Stimulated activated effector memory CD8-positive, alpha-beta T cell treated with anti-CD3 and anti-CD28 coated beads, Interleukin-12 subunit alpha, Interleukin-12 subunit beta, amount 100 ng/mL, for 72 hours (primary cell): ENCODE data around the gene SCGN.
A peak's percentile ranks its signal among the peaks of the same experiment; 100 is the strongest.
"Not testable (repeated sequence)": the region's sequence is repeated elsewhere in the genome, so short reads cannot be mapped to it uniquely, and the experiment has no call there.

Experiments
- ATAC-seq: fragments of 150-1000 bp; cut with Tn5 transposase; 2 replicates; pipeline ENCODE4 v1.10.0; 2021
- DNase-seq, 2 donors: peaks; one replicate each; pipeline ENCODE4 v3.0.0; 2021 to 2022; ENCODE audit warnings: low spot score in 2 of 2
- H3K27ac Mint-ChIP-seq: one replicate; pipeline ENCODE4 v1.8.0; 2022; ENCODE audit warnings: mild to moderate bottlenecking, mixed read lengths
- H3K36me3 Mint-ChIP-seq: one replicate; pipeline ENCODE4 v1.8.0; 2022; ENCODE audit warnings: mild to moderate bottlenecking, mixed read lengths
- H3K4me1 Mint-ChIP-seq: one replicate; pipeline ENCODE4 v1.8.0; 2022; ENCODE audit warnings: mixed read lengths
- H3K4me3 Mint-ChIP-seq: one replicate; pipeline ENCODE4 v1.8.0; 2022; ENCODE audit warnings: mild to moderate bottlenecking, mixed read lengths
- H3K9me3 Mint-ChIP-seq: one replicate; pipeline ENCODE4 v1.8.0; 2022; ENCODE audit warnings: mixed read lengths

Gene SCGN

GRCh38 chr6:25715794-25716193 lies 63.8 kb downstream of the SCGN start:
- Mint-ChIP-seq H3K36me3 (no peaks in the 10 kb centered on the region), H3K27ac (no peak overlapping the region), H3K4me1 (no peaks in the 10 kb centered on the region), H3K4me3 (no peak overlapping the region), H3K9me3 (no peaks in the 10 kb centered on the region)
- ATAC-seq: no peak
- DNase-seq: no peak

- ATAC-seq (no peak), DNase-seq (no peak)
- Mint-ChIP-seq H3K4me3 (no peak overlapping the region), H3K9me3 (no peaks in the 10 kb centered on the region), H3K4me1 (no peaks in the 10 kb centered on the region), H3K27ac (no peak overlapping the region), H3K36me3 (no peaks in the 10 kb centered on the region)
These were observed 66.1 kb downstream of the SCGN start for GRCh38 chr6:25717866-25718740.

GRCh38 chr6:25726122-25726911 lies 74.3 kb downstream of the SCGN start:
- no peak for DNase-seq
- Mint-ChIP-seq H3K9me3 (no peaks in the 10 kb centered on the region), H3K27ac (no peak overlapping the region), H3K4me1 (no peaks in the 10 kb centered on the region), H3K36me3 (no peaks in the 10 kb centered on the region), H3K4me3 (no peak overlapping the region)
- no peak for ATAC-seq

GRCh38 chr6:25727028-25727427 lies 75.0 kb downstream of the SCGN start:
- no peak overlapping the region for H3K4me3 Mint-ChIP-seq
- no peaks in the 10 kb centered on the region for H3K4me1 Mint-ChIP-seq
- ATAC-seq: no peak
- no peak overlapping the region for H3K27ac Mint-ChIP-seq
- no peaks in the 10 kb centered on the region for H3K36me3 Mint-ChIP-seq
- no peak for DNase-seq
- no peaks in the 10 kb centered on the region for H3K9me3 Mint-ChIP-seq

- no peaks in the 10 kb centered on the region for H3K36me3 Mint-ChIP-seq
- H3K4me1 Mint-ChIP-seq: no peaks in the 10 kb centered on the region
- ATAC-seq: no peak
- no peak overlapping the region for H3K4me3 Mint-ChIP-seq
- no peak for DNase-seq
- H3K9me3 Mint-ChIP-seq: no peaks in the 10 kb centered on the region
- H3K27ac Mint-ChIP-seq: no peak overlapping the region
These were observed 78.9 kb downstream of the SCGN start for GRCh38 chr6:25730907-25731306.

- Mint-ChIP-seq H3K27ac (no peak overlapping the region), H3K9me3 (no peaks in the 10 kb centered on the region), H3K36me3 (no peaks in the 10 kb centered on the region), H3K4me3 (no peak overlapping the region), H3K4me1 (no peaks in the 10 kb centered on the region)
- DNase-seq (no peak), ATAC-seq (no peak)
These were observed 79.7 kb downstream of the SCGN start for GRCh38 chr6:25731721-25732120.

- ATAC-seq: no peak
These were observed 80.6 kb downstream of the SCGN start for GRCh38 chr6:25732468-25733198.

GRCh38 chr6:25735261-25735660 lies 83.2 kb downstream of the SCGN start:
- H3K36me3 Mint-ChIP-seq: no peaks in the 10 kb centered on the region
- ATAC-seq (no peak), DNase-seq (no peak)
- no peak overlapping the region for H3K27ac Mint-ChIP-seq
- no peak overlapping the region for H3K4me3 Mint-ChIP-seq
- peaks cover 6% of the 10 kb centered on the region for H3K9me3 Mint-ChIP-seq
- no peaks in the 10 kb centered on the region for H3K4me1 Mint-ChIP-seq

More at GRCh38 chr6:25732468-25733198, 80.6 kb downstream of the SCGN start:
- no peaks in the 10 kb centered on the region for H3K36me3 Mint-ChIP-seq
- H3K27ac Mint-ChIP-seq: no peak overlapping the region
- no peak overlapping the region for H3K4me3 Mint-ChIP-seq
- H3K9me3 Mint-ChIP-seq: peaks cover 6% of the 10 kb centered on the region
- no peak for DNase-seq
- H3K4me1 Mint-ChIP-seq: no peaks in the 10 kb centered on the region

- no peak overlapping the region for H3K4me3 Mint-ChIP-seq
- no peaks in the 10 kb centered on the region for H3K4me1 Mint-ChIP-seq
- no peaks in the 10 kb centered on the region for H3K36me3 Mint-ChIP-seq
- DNase-seq: no peak
- H3K27ac Mint-ChIP-seq: no peak overlapping the region
- ATAC-seq: peak; percentile 42
- H3K9me3 Mint-ChIP-seq: no peaks in the 10 kb centered on the region
These were observed 91.9 kb downstream of the SCGN start for GRCh38 chr6:25743868-25744267.

GRCh38 chr6:25745836-25746235 lies 93.8 kb downstream of the SCGN start:
- ATAC-seq: no peak
- Mint-ChIP-seq H3K9me3 (no peaks in the 10 kb centered on the region), H3K36me3 (no peaks in the 10 kb centered on the region), H3K4me3 (no peak overlapping the region), H3K27ac (no peak overlapping the region), H3K4me1 (no peaks in the 10 kb centered on the region)
- no peak for DNase-seq

GRCh38 chr6:25746968-25747367 lies 95.0 kb downstream of the SCGN start:
- Mint-ChIP-seq H3K4me3 (no peak overlapping the region), H3K4me1 (no peaks in the 10 kb centered on the region), H3K9me3 (no peaks in the 10 kb centered on the region), H3K27ac (no peak overlapping the region), H3K36me3 (no peaks in the 10 kb centered on the region)
- ATAC-seq (no peak), DNase-seq (no peak)

- ATAC-seq (no peak), DNase-seq (no peak)
- H3K9me3 Mint-ChIP-seq: no peaks in the 10 kb centered on the region
- no peak overlapping the region for H3K27ac Mint-ChIP-seq
- H3K4me1 Mint-ChIP-seq: no peaks in the 10 kb centered on the region
- no peaks in the 10 kb centered on the region for H3K36me3 Mint-ChIP-seq
- no peak overlapping the region for H3K4me3 Mint-ChIP-seq
These were observed 95.5 kb downstream of the SCGN start for GRCh38 chr6:25747477-25747876.

- no peak for ATAC-seq
- no peak for DNase-seq
- Mint-ChIP-seq H3K9me3 (no peaks in the 10 kb centered on the region), H3K27ac (no peak overlapping the region), H3K36me3 (no peaks in the 10 kb centered on the region), H3K4me1 (no peaks in the 10 kb centered on the region), H3K4me3 (no peak overlapping the region)
These were observed 96.0 kb downstream of the SCGN start for GRCh38 chr6:25748049-25748448.

- H3K4me3 Mint-ChIP-seq, DNase-seq, ATAC-seq, H3K27ac Mint-ChIP-seq, H3K36me3 Mint-ChIP-seq, H3K9me3 Mint-ChIP-seq, H3K4me1 Mint-ChIP-seq: not testable (repeated sequence)
These were observed 96.8 kb downstream of the SCGN start for GRCh38 chr6:25748601-25749517.
